Ectodermal cell (in vitro differentiated cells): ENCODE data around the gene ARL6IP6.
"Not testable (repeated sequence)": the region's sequence is repeated elsewhere in the genome, so short reads cannot be mapped to it uniquely, and the experiment has no call there.

ENCODE experiments used
- H3K27ac ChIP-seq: 2 replicates; pipeline ENCODE4 v1.7.0; 2013; ENCODE audit warnings: mild to moderate bottlenecking, low read depth, low read length; ENCODE audit not compliant: insufficient read depth, poor library complexity, severe bottlenecking
- H3K27me3 ChIP-seq: 2 replicates; pipeline ENCODE4 v1.7.0; 2013; ENCODE audit warnings: mild to moderate bottlenecking, low read length; ENCODE audit not compliant: insufficient read depth, control insufficient read depth, poor library complexity, severe bottlenecking
- H3K36me3 ChIP-seq: one replicate; pipeline ENCODE4 v1.7.0; 2013; ENCODE audit warnings: low read length; ENCODE audit not compliant: control insufficient read depth, insufficient read depth
- H3K4me1 ChIP-seq: one replicate; pipeline ENCODE4 v1.7.0; 2013; ENCODE audit warnings: low read length; ENCODE audit not compliant: control insufficient read depth, insufficient read depth
- H3K4me3 ChIP-seq: 2 replicates; pipeline ENCODE4 v1.7.0; 2013; ENCODE audit warnings: low read depth, low read length, control low read depth; ENCODE audit not compliant: insufficient read depth
- H3K9me3 ChIP-seq: 2 replicates; pipeline ENCODE4 v1.7.0; 2013; ENCODE audit warnings: mild to moderate bottlenecking, low read length, moderate library complexity; ENCODE audit not compliant: control insufficient read depth
- WGBS, 2 experiments: methylation state at CpG; one replicate each; pipeline ENCODE4 v1.1.7; 2013; ENCODE audit warnings: missing lambda C conversion rate in 2 of 2; 5-methylcytosine and 5-hydroxymethylcytosine counted together

The ARL6IP6 gene

GRCh38 chr2:152720794-152721193 is 2.4 kb downstream of the ARL6IP6 start:
- H3K27ac ChIP-seq = no peak overlapping the region
- no peaks in the 10 kb centered on the region for H3K36me3 ChIP-seq
- 91 to 94% methylated on average over 2 of the region's 2 CpGs for WGBS, 2 experiments
- no peaks in the 10 kb centered on the region for H3K9me3 ChIP-seq
- H3K4me3 ChIP-seq = no peak overlapping the region
- peaks cover 10% of the 10 kb centered on the region for H3K4me1 ChIP-seq
- H3K27me3 ChIP-seq = no peaks in the 10 kb centered on the region

- not testable (repeated sequence) for H3K27ac ChIP-seq, H3K4me3 ChIP-seq, H3K36me3 ChIP-seq, H3K27me3 ChIP-seq, H3K9me3 ChIP-seq
- peaks cover 10% of the 10 kb centered on the region for H3K4me1 ChIP-seq
- 92 to 93% methylated on average over 8 of the region's 8 CpGs for WGBS, 2 experiments
Observed at GRCh38 chr2:152722639-152723038, 4.2 kb downstream of the ARL6IP6 start.

GRCh38 chr2:152723918-152724317 is 5.5 kb downstream of the ARL6IP6 start:
- Histone ChIP-seq H3K9me3 (no peaks in the 10 kb centered on the region), H3K27me3 (no peaks in the 10 kb centered on the region), H3K36me3 (no peaks in the 10 kb centered on the region), H3K4me3 (no peak overlapping the region), H3K4me1 (peaks cover 10% of the 10 kb centered on the region), H3K27ac (no peak overlapping the region)
- WGBS, 2 experiments = 100% methylated on average over 1 of the region's 1 CpG; no CpG with 5 or more reads in 1 of the 2 experiments

- Histone ChIP-seq H3K9me3 (no peaks in the 10 kb centered on the region), H3K4me3 (no peak overlapping the region), H3K27ac (no peak overlapping the region), H3K4me1 (no peaks in the 10 kb centered on the region), H3K36me3 (no peaks in the 10 kb centered on the region), H3K27me3 (no peaks in the 10 kb centered on the region)
- 86 to 90% methylated on average over 2 of the region's 2 CpGs for WGBS, 2 experiments
Observed at GRCh38 chr2:152729844-152730243, 11.4 kb downstream of the ARL6IP6 start.

- WGBS, 2 experiments = 95 to 100% methylated on average over 1 of the region's 1 CpG
- no peaks in the 10 kb centered on the region for H3K36me3 ChIP-seq
- H3K4me3 ChIP-seq = no peak overlapping the region
- H3K4me1 ChIP-seq = no peaks in the 10 kb centered on the region
- H3K27ac ChIP-seq = no peak overlapping the region
- no peaks in the 10 kb centered on the region for H3K27me3 ChIP-seq
- no peaks in the 10 kb centered on the region for H3K9me3 ChIP-seq
Observed at GRCh38 chr2:152730591-152731333, 12.3 kb downstream of the ARL6IP6 start.

- H3K4me1 ChIP-seq, H3K4me3 ChIP-seq, H3K9me3 ChIP-seq, H3K27ac ChIP-seq, H3K27me3 ChIP-seq: not testable (repeated sequence)
- WGBS, 2 experiments = 91 to 100% methylated on average over 1 of the region's 1 CpG
- peaks cover 38% of the 10 kb centered on the region for H3K36me3 ChIP-seq
Observed at GRCh38 chr2:152737509-152737908, 19.1 kb downstream of the ARL6IP6 start.

GRCh38 chr2:152738438-152738837 is 20.0 kb downstream of the ARL6IP6 start:
- Histone ChIP-seq H3K36me3 (peaks cover 38% of the 10 kb centered on the region), H3K27ac (no peak overlapping the region), H3K9me3 (no peaks in the 10 kb centered on the region), H3K27me3 (no peaks in the 10 kb centered on the region), H3K4me3 (no peak overlapping the region), H3K4me1 (no peaks in the 10 kb centered on the region)
- 89 to 93% methylated on average over 2 of the region's 2 CpGs for WGBS, 2 experiments

- H3K4me3 ChIP-seq, H3K27me3 ChIP-seq, H3K4me1 ChIP-seq, H3K27ac ChIP-seq, H3K9me3 ChIP-seq: not testable (repeated sequence)
- H3K36me3 ChIP-seq = peaks cover 38% of the 10 kb centered on the region
- WGBS, 2 experiments = 86% methylated on average over 1 of the region's 1 CpG; no CpG with 5 or more reads in 1 of the 2 experiments
Observed at GRCh38 chr2:152739705-152740104, 21.3 kb downstream of the ARL6IP6 start.

GRCh38 chr2:152740743-152741328 is 22.4 kb downstream of the ARL6IP6 start:
- Histone ChIP-seq H3K4me3 (no peak overlapping the region), H3K27ac (no peak overlapping the region), H3K27me3 (no peaks in the 10 kb centered on the region), H3K4me1 (no peaks in the 10 kb centered on the region), H3K36me3 (peaks cover 38% of the 10 kb centered on the region), H3K9me3 (no peaks in the 10 kb centered on the region)
- 100% methylated on average over 1 of the region's 2 CpGs; no CpG with 5 or more reads in 1 of the 2 experiments for WGBS, 2 experiments

- no peak overlapping the region for H3K27ac ChIP-seq
- H3K4me1 ChIP-seq = no peaks in the 10 kb centered on the region
- WGBS, 2 experiments = 100% methylated on average over 1 of the region's 3 CpGs; no CpG with 5 or more reads in 1 of the 2 experiments
- H3K4me3 ChIP-seq = no peak overlapping the region
- H3K36me3 ChIP-seq = peaks cover 22% of the 10 kb centered on the region
- H3K9me3 ChIP-seq = no peaks in the 10 kb centered on the region
- H3K27me3 ChIP-seq = no peaks in the 10 kb centered on the region
Observed at GRCh38 chr2:152743002-152743401, 24.6 kb downstream of the ARL6IP6 start.
